ENCODE results near the gene STN1. TPM values are rescaled to one million over a fixed set of nuclear protein-coding genes. Genes with fewer than 3 reads are reported as not detected.

The STN1 gene
- total RNA-seq, 2 experiments from 2014 or later, result 53.3 to 54.8 TPM

DNA sequence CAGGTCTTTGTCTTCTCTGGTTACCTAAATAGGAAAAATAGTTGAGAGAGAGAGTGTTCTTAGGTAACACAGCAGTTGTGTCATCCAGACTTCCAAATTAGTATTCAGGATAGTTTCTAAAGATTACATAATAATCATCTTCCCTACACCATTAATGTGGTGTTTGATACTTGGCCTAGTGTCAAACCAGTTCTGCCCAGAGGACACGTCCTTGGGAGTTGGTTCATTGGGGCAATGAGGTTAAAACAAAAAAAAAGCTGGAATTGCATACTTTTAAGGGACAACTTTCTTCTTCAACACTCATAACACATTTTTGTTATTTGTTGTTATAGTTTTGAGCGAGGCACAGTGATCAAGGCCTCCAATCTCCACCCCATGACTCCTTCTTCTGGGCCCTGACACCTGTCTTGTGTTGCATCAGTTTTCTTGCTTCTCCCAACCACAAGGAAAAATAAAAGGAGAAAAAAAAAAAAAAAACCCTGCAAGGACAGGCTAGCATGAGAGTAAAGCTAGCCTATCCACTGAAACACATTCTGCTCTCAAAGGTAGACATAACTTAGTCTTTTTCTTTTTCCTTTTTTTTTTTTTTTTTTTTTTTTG lies 28.8 kb downstream of the STN1 start:
- Mint-ChIP-seq H3K9me3 (no peaks in the 10 kb centered on the region), H3K27me3 (ENCODE audit: low read depth) (no peaks in the 10 kb centered on the region), H3K27ac (peak overlapping the region; percentile 73), H3K4me3 (no peak overlapping the region), H3K36me3 (ENCODE audit: low read depth) (peaks cover 17% of the 10 kb centered on the region), H3K4me1 (ENCODE audit: low read depth) (peaks cover 29% of the 10 kb centered on the region)
- DNase-seq, result no peak
- intact Hi-C loops (cut with micrococcal nuclease), result loop anchor here (5.0 kb wide), 1 partner anchor 128 kb away; no protein-coding TSS in a partner anchor
- CTCF ChIA-PET, result interaction anchor here (0.6 to 1.9 kb wide), 14 partner anchors 11 to 453 kb away, joined by 3 to 15 read pairs (median 3); partner anchors contain the start of gene SFR1

DNA sequence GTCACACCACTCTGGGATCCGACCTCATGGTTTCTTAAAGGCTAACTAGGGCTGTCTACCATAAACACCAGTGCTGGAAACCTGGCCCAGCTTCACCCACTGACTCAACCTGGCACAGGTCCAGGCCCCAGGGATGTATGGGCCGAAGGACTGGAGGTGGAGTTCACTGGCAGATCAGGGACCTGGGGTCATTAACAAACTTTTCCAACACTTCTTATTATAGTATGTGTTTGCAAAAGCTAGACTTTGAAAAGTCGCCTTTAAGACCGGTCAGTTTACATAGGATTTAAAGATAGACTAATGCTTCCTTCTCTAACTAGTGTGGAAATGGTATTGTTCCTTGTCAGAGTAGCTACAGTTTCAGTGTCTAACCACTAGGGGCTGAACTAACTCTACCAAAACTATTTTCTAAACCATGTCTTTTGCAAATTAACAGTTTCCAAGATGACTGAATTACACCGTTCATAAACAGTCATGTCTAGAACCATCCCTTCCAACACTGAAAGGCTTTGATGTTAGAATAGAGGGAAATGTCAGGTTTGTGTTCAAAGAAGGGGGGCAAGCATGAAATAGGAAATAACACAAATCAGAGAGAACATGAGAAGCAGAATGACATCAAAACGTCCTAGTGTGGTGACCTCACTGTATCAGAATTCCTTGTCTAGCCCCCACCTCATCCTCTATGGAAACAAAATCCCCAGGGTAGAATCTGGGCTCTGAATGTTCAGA lies 29.7 kb downstream of the STN1 start:
- no peak for DNase-seq
- peaks cover 23% of the 10 kb centered on the region for H3K4me1 Mint-ChIP-seq (ENCODE audit: low read depth)
- intact Hi-C loops (cut with micrococcal nuclease), result loop anchor here (1.0 to 5.0 kb wide), 6 partner anchors 30 to 321 kb away; partner anchors contain the start of gene STN1
- no peaks in the 10 kb centered on the region for H3K9me3 Mint-ChIP-seq
- no peak overlapping the region for H3K4me3 Mint-ChIP-seq
- CTCF ChIA-PET, result interaction anchor here (0.7 to 2.2 kb wide), 34 partner anchors 13 to 387 kb away, joined by 3 to 29 read pairs (median 4); partner anchors contain the start of gene SFR1
- no peaks in the 10 kb centered on the region for H3K27me3 Mint-ChIP-seq (ENCODE audit: low read depth)
- peaks cover 19% of the 10 kb centered on the region for H3K36me3 Mint-ChIP-seq (ENCODE audit: low read depth)
- peak overlapping the region; percentile 73 for H3K27ac Mint-ChIP-seq

DNA sequence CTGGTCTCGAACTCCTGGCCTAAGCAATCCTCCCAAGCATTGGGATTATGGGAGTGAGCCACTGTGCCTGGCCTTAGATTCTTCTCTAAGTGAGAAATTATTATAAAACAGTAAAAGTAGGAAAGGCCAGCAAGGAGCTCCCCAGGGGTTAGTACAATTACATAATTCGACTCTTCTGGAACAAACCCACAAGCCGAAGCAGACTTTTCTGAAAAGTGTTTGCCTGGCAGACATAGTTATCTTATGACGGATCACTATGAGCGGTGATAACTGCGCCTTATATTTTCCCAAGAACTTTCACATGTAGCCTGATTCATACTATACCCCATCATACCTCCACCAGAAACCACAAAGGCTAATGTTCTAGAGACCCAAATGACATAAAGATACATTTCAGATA lies 32.4 kb downstream of the STN1 start:
- CTCF ChIA-PET, result interaction anchor here (0.7 to 3.0 kb wide), 19 partner anchors 9 to 390 kb away, joined by 3 to 20 read pairs (median 5); partner anchors contain the start of gene SFR1
- Mint-ChIP-seq H3K4me1 (ENCODE audit: low read depth) (peaks cover 22% of the 10 kb centered on the region), H3K27ac (no peak overlapping the region), H3K9me3 (no peaks in the 10 kb centered on the region), H3K36me3 (ENCODE audit: low read depth) (peaks cover 27% of the 10 kb centered on the region), H3K4me3 (no peak overlapping the region), H3K27me3 (ENCODE audit: low read depth) (no peaks in the 10 kb centered on the region)
- intact Hi-C loops (cut with micrococcal nuclease), result loop anchor here (5.0 kb wide), 1 partner anchor 132 kb away; no protein-coding TSS in a partner anchor
- DNase-seq, result no peak

DNA sequence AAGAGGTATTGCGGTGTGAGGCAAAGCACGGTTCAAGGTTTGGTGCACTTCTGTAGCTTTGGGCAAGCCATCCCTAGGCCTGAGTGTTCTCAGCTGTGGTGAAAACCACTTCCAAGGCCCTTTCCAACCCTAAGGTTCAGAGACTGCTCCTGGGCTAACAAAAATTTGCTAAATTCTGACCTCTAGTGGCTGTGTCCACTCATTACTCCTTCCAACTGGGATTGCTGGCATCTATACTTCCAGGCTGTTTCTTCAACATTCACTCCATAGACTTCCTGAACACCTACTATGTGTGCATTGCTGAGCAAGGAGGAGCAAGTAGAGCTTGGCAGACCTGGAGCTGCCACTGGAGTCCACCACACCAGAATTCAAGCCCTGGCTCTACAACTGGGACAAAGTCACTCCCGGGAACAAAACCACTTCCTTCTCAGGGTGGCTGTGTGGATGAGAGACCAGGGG lies 33.3 kb downstream of the STN1 start:
- Mint-ChIP-seq H3K4me3 (no peak overlapping the region), H3K4me1 (ENCODE audit: low read depth) (peaks cover 14% of the 10 kb centered on the region), H3K36me3 (ENCODE audit: low read depth) (peaks cover 30% of the 10 kb centered on the region), H3K27me3 (ENCODE audit: low read depth) (no peaks in the 10 kb centered on the region), H3K9me3 (no peaks in the 10 kb centered on the region), H3K27ac (no peak overlapping the region)
- DNase-seq, result peak; percentile 43
- CTCF ChIA-PET, result interaction anchor here (0.7 to 3.0 kb wide), 18 partner anchors 10 to 297 kb away, joined by 3 to 20 read pairs (median 3); no protein-coding TSS in a partner anchor
- intact Hi-C loops (cut with micrococcal nuclease), result loop anchor here (1.0 to 5.0 kb wide), 2 partner anchors 133 to 171 kb away; no protein-coding TSS in a partner anchor

DNA sequence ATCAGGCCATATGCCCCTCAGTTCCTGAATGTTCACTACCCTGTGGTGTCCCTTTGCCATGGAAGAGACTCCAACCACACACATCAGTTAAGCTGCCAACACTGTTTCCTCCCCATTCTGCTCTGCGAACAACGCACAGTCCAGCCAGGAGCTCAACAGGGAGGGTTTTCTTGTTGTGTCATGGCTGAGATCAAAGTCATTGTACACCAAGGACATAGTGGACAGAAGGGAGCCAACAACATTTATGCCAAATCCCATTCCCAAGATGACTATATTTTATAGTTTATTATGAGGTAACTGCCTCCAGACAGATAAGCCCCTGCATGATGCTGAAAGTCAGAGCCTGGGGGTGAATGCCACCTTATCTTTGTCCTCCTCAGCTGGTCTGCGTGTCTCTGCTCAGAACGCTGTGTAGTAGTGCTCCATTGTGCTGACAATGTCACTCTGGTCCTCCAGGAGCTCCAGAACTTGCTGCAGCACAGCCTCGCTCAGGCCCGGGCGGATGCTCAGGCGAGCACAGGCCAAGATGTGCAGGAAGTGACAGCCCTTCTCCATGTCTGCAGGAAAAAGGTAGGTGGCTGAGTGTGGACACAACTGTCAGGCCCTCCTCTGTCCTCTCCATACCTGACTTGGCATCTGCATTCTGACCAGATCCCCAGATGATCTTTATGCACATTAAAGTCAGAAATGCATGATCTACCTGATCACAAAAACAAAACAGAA lies 35.5 kb downstream of the STN1 start:
- H3K4me3 Mint-ChIP-seq, result no peak overlapping the region

DNA sequence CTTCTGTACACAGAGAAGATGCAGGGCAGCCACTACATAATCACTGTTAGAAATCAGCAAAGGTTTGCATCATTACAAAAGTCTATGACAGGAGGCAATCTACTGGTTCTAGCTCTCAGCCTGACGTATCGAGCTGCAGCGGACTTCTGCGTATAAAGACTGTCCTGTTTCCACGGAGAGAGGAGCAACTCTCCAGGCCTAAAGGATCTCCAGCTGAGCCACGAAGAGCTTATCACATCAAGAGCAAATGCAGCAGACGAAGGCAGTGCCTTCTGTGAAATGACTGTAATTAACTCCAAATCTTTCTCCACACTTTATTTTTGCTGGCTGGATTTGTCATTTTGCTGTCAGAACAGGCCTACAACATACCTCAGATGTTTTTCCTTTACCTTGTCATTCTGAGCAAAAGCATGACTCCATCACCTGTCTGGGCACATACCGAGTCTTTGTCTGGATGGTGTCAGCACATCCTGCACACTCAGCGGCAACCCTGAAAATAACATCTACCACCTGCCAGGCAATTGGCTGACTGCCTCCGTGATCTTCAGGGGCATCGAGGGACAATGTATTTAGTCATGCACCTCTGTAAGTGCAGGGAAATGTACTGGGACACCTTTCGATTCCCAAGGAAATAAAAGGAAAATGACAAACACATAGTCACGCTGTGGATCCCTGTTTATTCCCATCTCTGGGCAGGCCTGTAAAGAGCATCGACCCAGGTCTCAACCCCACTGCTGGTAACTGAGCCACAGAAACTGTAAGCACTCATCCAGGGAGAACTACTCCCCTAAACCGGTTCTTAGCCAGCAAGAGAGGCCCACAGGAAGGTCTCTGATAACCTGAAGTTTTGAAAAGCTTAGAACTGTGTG lies 36.3 kb downstream of the STN1 start:
- no peak for DNase-seq
- H3K27me3 Mint-ChIP-seq (ENCODE audit: low read depth), result no peaks in the 10 kb centered on the region
- peaks cover 35% of the 10 kb centered on the region for H3K36me3 Mint-ChIP-seq (ENCODE audit: low read depth)
- no peaks in the 10 kb centered on the region for H3K9me3 Mint-ChIP-seq
- H3K27ac Mint-ChIP-seq, result no peak overlapping the region
- H3K4me3 Mint-ChIP-seq, result no peak overlapping the region
- no peaks in the 10 kb centered on the region for H3K4me1 Mint-ChIP-seq (ENCODE audit: low read depth)
- intact Hi-C loops (cut with micrococcal nuclease), result no loop called here
- CTCF ChIA-PET, result interaction anchor here (0.6 kb wide), 1 partner anchor 317 kb away, joined by 3 read pairs; no protein-coding TSS in a partner anchor

More for the DNA sequence above, 35.5 kb downstream of the STN1 start:
- intact Hi-C loops (cut with micrococcal nuclease), result no loop called here
- peaks cover 35% of the 10 kb centered on the region for H3K36me3 Mint-ChIP-seq (ENCODE audit: low read depth)
- CTCF ChIA-PET, result interaction anchor here (0.5 to 0.6 kb wide), 2 partner anchors 19 to 316 kb away, joined by 3 to 5 read pairs; no protein-coding TSS in a partner anchor
- H3K27me3 Mint-ChIP-seq (ENCODE audit: low read depth), result no peaks in the 10 kb centered on the region
- DNase-seq, result no peak
- H3K9me3 Mint-ChIP-seq, result no peaks in the 10 kb centered on the region
- no peak overlapping the region for H3K27ac Mint-ChIP-seq
- no peaks in the 10 kb centered on the region for H3K4me1 Mint-ChIP-seq (ENCODE audit: low read depth)

DNA sequence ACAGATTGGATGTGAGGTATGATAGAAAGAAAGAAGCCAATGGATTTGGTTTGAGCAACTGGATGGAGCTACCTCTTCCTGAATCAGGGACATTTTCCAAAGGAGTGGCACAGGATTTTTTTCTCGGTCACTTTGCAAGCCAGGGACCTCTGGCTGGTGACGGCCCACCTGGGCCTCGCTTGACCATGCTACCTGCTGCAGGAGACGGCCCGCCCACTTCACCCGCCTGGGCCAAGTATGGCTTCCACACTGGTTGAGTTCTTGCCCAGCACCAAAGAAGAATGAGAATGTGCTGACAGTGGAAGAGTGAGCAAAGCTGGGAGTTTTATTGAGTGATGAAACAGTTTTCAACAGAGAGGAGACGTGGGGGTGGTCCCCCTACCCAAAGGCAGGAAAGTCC lies 38.2 kb downstream of the STN1 start:
- Mint-ChIP-seq H3K4me1 (ENCODE audit: low read depth) (no peaks in the 10 kb centered on the region), H3K27ac (no peak overlapping the region), H3K27me3 (ENCODE audit: low read depth) (no peaks in the 10 kb centered on the region), H3K9me3 (no peaks in the 10 kb centered on the region), H3K36me3 (ENCODE audit: low read depth) (peaks cover 35% of the 10 kb centered on the region), H3K4me3 (no peak overlapping the region)
- intact Hi-C loops (cut with micrococcal nuclease), result no loop called here
- no peak for DNase-seq
- CTCF ChIA-PET, result interaction anchor here (0.7 kb wide), 1 partner anchor 66 kb away, joined by 3 read pairs; no protein-coding TSS in a partner anchor

DNA sequence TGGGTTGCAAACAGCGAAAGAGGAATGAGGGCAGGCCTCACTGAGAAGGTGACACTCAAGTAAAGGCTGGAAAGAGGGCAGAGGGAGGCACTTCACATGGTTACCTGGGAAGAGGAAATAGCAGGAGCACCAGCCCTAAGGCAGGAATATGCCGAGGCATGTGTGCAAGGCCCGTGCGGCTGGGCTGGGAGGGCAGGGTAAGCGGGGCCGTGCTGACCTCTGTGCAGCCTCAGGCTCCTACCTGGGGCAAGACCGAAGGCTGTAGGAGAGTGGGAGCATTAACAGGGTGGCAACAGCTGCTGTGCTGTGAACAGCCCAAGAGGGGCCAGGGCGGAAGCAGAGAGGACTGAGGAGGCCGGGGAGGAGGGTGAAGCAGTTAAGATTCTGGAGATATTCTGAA lies 38.6 kb downstream of the STN1 start:
- Mint-ChIP-seq H3K9me3 (no peaks in the 10 kb centered on the region), H3K27me3 (ENCODE audit: low read depth) (no peaks in the 10 kb centered on the region), H3K4me1 (ENCODE audit: low read depth) (no peaks in the 10 kb centered on the region), H3K36me3 (ENCODE audit: low read depth) (peaks cover 35% of the 10 kb centered on the region), H3K4me3 (no peak overlapping the region), H3K27ac (no peak overlapping the region)
- no peak for DNase-seq
- intact Hi-C loops (cut with micrococcal nuclease), result no loop called here
- CTCF ChIA-PET, result interaction anchor here (0.7 kb wide), 1 partner anchor 66 kb away, joined by 3 read pairs; no protein-coding TSS in a partner anchor

DNA sequence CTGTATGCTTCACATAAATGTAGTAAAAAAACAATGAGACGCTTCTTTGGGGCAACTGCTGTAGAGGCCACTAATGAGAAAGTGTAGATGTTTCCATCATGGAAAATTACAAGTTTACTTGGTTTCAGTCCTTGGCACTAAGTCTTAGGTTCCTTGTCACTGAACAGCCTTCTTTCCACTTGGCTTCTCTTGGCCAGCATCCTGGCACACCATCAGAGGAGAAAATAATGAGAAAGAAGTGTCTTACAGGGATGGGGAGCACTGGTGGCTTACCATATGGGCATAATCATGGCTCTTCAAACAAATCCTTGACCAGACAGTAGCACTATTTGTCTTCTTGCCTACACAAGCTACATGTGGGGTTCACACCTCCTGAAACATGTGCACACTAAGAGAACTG lies 40.1 kb downstream of the STN1 start:
- Mint-ChIP-seq H3K27me3 (ENCODE audit: low read depth) (no peaks in the 10 kb centered on the region), H3K4me1 (ENCODE audit: low read depth) (no peaks in the 10 kb centered on the region), H3K27ac (no peak overlapping the region), H3K4me3 (no peak overlapping the region), H3K36me3 (ENCODE audit: low read depth) (peaks cover 28% of the 10 kb centered on the region), H3K9me3 (no peaks in the 10 kb centered on the region)
- DNase-seq, result no peak
- CTCF ChIA-PET, result interaction anchor here (0.5 to 0.6 kb wide), 2 partner anchors 11 to 328 kb away, joined by 3 to 4 read pairs; no protein-coding TSS in a partner anchor
- intact Hi-C loops (cut with micrococcal nuclease), result no loop called here

DNA sequence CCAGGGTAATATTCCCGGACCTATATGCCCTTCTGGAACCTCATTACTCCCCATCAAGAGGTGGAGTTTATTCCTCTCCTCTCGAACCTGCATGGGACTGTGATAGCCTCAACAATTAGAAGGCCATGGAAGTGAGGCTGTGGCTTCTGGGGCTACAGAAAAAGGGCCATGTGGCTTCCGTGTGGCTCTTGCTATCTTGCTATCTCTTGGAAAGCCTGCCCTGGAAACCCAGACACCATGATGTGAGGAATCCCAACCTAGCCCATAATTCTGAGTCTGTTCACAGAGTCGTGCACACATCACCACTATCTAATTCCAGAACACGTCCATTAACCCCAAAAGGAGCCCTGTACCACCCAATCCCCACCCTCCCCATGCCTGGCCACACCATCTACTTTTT lies 41.8 kb downstream of the STN1 start:
- Mint-ChIP-seq H3K27me3 (ENCODE audit: low read depth) (no peaks in the 10 kb centered on the region), H3K9me3 (no peaks in the 10 kb centered on the region), H3K36me3 (ENCODE audit: low read depth) (peaks cover 22% of the 10 kb centered on the region), H3K4me1 (ENCODE audit: low read depth) (no peaks in the 10 kb centered on the region), H3K4me3 (no peak overlapping the region), H3K27ac (no peak overlapping the region)
- DNase-seq, result no peak
- CTCF ChIA-PET, result interaction anchor here (0.6 to 1.6 kb wide), 2 partner anchors 31 to 142 kb away, joined by 3 read pairs; no protein-coding TSS in a partner anchor
- intact Hi-C loops (cut with micrococcal nuclease), result no loop called here

DNA sequence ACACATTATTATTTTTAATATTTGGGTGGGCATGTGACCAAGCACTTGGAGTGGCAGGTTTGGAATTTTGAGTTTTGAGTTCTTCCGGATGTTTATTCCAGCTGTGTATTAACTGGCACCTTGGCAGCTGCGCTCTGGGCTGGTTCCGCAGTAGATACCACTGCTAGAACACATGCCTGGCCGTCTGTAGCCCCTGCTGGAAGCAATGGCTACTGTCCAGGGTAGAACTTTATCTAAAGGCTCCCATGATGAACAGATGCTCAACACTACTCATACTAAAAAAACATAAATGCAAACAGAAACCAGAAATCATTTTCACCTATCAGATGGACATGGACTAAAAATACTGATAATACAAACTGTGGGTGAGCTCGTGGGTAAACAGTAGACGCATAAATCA lies 43.3 kb downstream of the STN1 start:
- CTCF ChIA-PET, result interaction anchor here (0.9 to 1.9 kb wide), 6 partner anchors 9 to 163 kb away, joined by 3 to 5 read pairs (median 4); no protein-coding TSS in a partner anchor
- Mint-ChIP-seq H3K27me3 (ENCODE audit: low read depth) (no peaks in the 10 kb centered on the region), H3K36me3 (ENCODE audit: low read depth) (peaks cover 19% of the 10 kb centered on the region), H3K27ac (no peak overlapping the region), H3K4me3 (no peak overlapping the region), H3K4me1 (ENCODE audit: low read depth) (no peaks in the 10 kb centered on the region), H3K9me3 (no peaks in the 10 kb centered on the region)
- no peak for DNase-seq
- intact Hi-C loops (cut with micrococcal nuclease), result no loop called here

Data from activated naive CD4-positive, alpha-beta T cell treated with anti-CD3 and anti-CD28 coated beads for 36 hours (primary cell).